MM.1S (cell line): Measurements from ENCODE around the gene ABCG8.

Experiments
- DNase-seq: peaks from one replicate; pipeline ENCODE4 v3.0.0-alpha.2; 2015
- H2AFZ ChIP-seq: fragments of 300-600 bp; sonication (generic); 2 replicates; pipeline ENCODE4 v1.6.0; 2016; ENCODE audit warnings: antibody characterized with exemption, low read length
- H3F3A ChIP-seq: fragments of 300-600 bp; sonication (generic); 2 replicates; pipeline ENCODE4 v1.6.1; 2016; ENCODE audit warnings: mild to moderate bottlenecking, antibody characterized with exemption, low read length, moderate library complexity, mixed read lengths; ENCODE audit not compliant: insufficient read depth
- H3K27ac ChIP-seq: fragments of 300-600 bp; sonication (generic); 2 replicates; pipeline ENCODE4 v1.5.1; 2016; ENCODE audit warnings: mild to moderate bottlenecking, low read length
- H3K27me3 ChIP-seq: fragments of 300-600 bp; sonication (generic); replicated peaks from 2 replicates; pipeline ENCODE4 v1.6.0; 2016; ENCODE audit warnings: low read length; ENCODE audit not compliant: insufficient read depth
- H3K36me3 ChIP-seq: fragments of 300-600 bp; sonication (generic); replicated peaks from 2 replicates; pipeline ENCODE4 v1.6.1; 2016; ENCODE audit warnings: mild to moderate bottlenecking, low read length, mixed read lengths; ENCODE audit not compliant: insufficient read depth
- H3K4me1 ChIP-seq: fragments of 300-600 bp; sonication (generic); 2 replicates; pipeline ENCODE4 v1.6.1; 2016; ENCODE audit warnings: low read length, mixed read lengths
- H3K4me2 ChIP-seq: fragments of 300-600 bp; sonication (generic); 2 replicates; pipeline ENCODE4 v1.6.0; 2016; ENCODE audit warnings: low read depth, low read length
- H3K4me3 ChIP-seq: fragments of 300-600 bp; sonication (generic); 2 replicates; pipeline ENCODE4 v1.5.1; 2016; ENCODE audit warnings: low read length, mixed read lengths
- H3K79me2 ChIP-seq: fragments of 300-600 bp; sonication (generic); 2 replicates; pipeline ENCODE4 v1.6.1; 2016; ENCODE audit warnings: mixed run types, low read length, mixed read lengths
- H3K9ac ChIP-seq: fragments of 300-600 bp; sonication (generic); 2 replicates; pipeline ENCODE4 v1.6.1; 2016; ENCODE audit warnings: low read length, mixed read lengths
- H3K9me2 ChIP-seq: fragments of 300-600 bp; sonication (generic); replicated peaks from 2 replicates; pipeline ENCODE4 v1.6.1; 2016; ENCODE audit warnings: mild to moderate bottlenecking, low read length, mixed read lengths; ENCODE audit not compliant: insufficient read depth
- H3K9me3 ChIP-seq: fragments of 300-600 bp; sonication (generic); replicated peaks from 2 replicates; pipeline ENCODE4 v1.6.1; 2016; ENCODE audit warnings: mild to moderate bottlenecking, low read length, mixed read lengths; ENCODE audit not compliant: insufficient read depth
- H4K20me1 ChIP-seq: fragments of 300-600 bp; sonication (generic); 2 replicates; pipeline ENCODE4 v1.6.1; 2016; ENCODE audit warnings: mild to moderate bottlenecking, low read length, moderate library complexity, mixed read lengths; ENCODE audit not compliant: insufficient read depth
- CTCF ChIP-seq: fragments of 300-600 bp; sonication (generic); IDR thresholded peaks from 2 replicates; pipeline ENCODE4 v1.5.1; 2016; ENCODE audit warnings: antibody characterized with exemption, low read length, mixed read lengths
- EZH2 ChIP-seq: fragments of 300-600 bp; sonication (generic); optimal IDR thresholded peaks from 2 replicates; pipeline ENCODE3; 2017; ENCODE audit warnings: low read depth, mild to moderate bottlenecking, antibody characterized with exemption, low read length, mixed read lengths
- EZH2phosphoT487 ChIP-seq: fragments of 300-600 bp; sonication (generic); IDR thresholded peaks from 2 replicates; pipeline ENCODE4 v1.6.1; 2018; ENCODE audit warnings: antibody characterized with exemption, low read length

ABCG8 gene

GRCh38 chr2:43819491-43820163 lies 19.1 kb upstream of the ABCG8 start:
- Histone ChIP-seq H3K36me3 (no peaks in the 10 kb centered on the region), H3K4me2 (no peak overlapping the region), H3K27me3 (no peaks in the 10 kb centered on the region), H2AFZ (no peak overlapping the region), H3F3A (no peaks in the 10 kb centered on the region), H3K9me3 (no peaks in the 10 kb centered on the region), H3K4me1 (no peaks in the 10 kb centered on the region), H3K27ac (no peak overlapping the region), H3K9ac (no peak overlapping the region), H3K9me2 (no peaks in the 10 kb centered on the region), H4K20me1 (no peaks in the 10 kb centered on the region), H3K4me3 (no peak overlapping the region), H3K79me2 (no peaks in the 10 kb centered on the region)
- no peak for DNase-seq
- TF ChIP-seq EZH2 (no peak), EZH2phosphoT487 (no peak), CTCF (no peak)

GRCh38 chr2:43822839-43823238 lies 15.9 kb upstream of the ABCG8 start:
- Histone ChIP-seq H3K27me3 (no peaks in the 10 kb centered on the region), H2AFZ (no peak overlapping the region), H3K4me1 (no peaks in the 10 kb centered on the region), H3K9me3 (no peaks in the 10 kb centered on the region), H3K9me2 (no peaks in the 10 kb centered on the region), H3F3A (no peaks in the 10 kb centered on the region), H4K20me1 (no peaks in the 10 kb centered on the region), H3K9ac (no peak overlapping the region), H3K36me3 (no peaks in the 10 kb centered on the region), H3K79me2 (no peaks in the 10 kb centered on the region), H3K27ac (no peak overlapping the region), H3K4me3 (no peak overlapping the region), H3K4me2 (no peak overlapping the region)
- DNase-seq = no peak
- TF ChIP-seq EZH2 (no peak), CTCF (no peak), EZH2phosphoT487 (no peak)

GRCh38 chr2:43823751-43824150 lies 15.0 kb upstream of the ABCG8 start:
- Histone ChIP-seq H3F3A (no peaks in the 10 kb centered on the region), H3K27me3 (no peaks in the 10 kb centered on the region), H3K4me2 (no peak overlapping the region), H2AFZ (no peak overlapping the region), H3K36me3 (no peaks in the 10 kb centered on the region), H3K9ac (no peak overlapping the region), H3K9me3 (no peaks in the 10 kb centered on the region), H3K27ac (no peak overlapping the region), H3K4me1 (no peaks in the 10 kb centered on the region), H4K20me1 (no peaks in the 10 kb centered on the region), H3K79me2 (no peaks in the 10 kb centered on the region), H3K9me2 (no peaks in the 10 kb centered on the region), H3K4me3 (no peak overlapping the region)
- TF ChIP-seq CTCF = no peak
- no peak for TF ChIP-seq EZH2
- DNase-seq = no peak
